Right lung (tissue), 5 donors: ENCODE results near the gene COL4A2. TPM values are rescaled to one million over a fixed set of nuclear protein-coding genes. Genes with fewer than 3 reads are reported as not detected.
"Not testable (repeated sequence)": the region's sequence is repeated elsewhere in the genome, so short reads cannot be mapped to it uniquely, and the experiment has no call there.

Experiments
- DNase-seq, 2 donors: peaks; one replicate each; pipeline ENCODE4 v3.0.0-alpha.2; 2013
- polyA plus RNA-seq, 5 donors: library from polyadenylated mRNA; unstranded; fragments of 120-200 nt; gene quantifications; one replicate each; pipeline versions ENCODE4 v1.2.1 to v1.2.3, GENCODE V29; 2013; ENCODE audit warnings: inconsistent platforms in 1 of 5, low replicate concordance in 1 of 5; ENCODE audit not compliant: insufficient read length in 5 of 5, insufficient read depth in 1 of 5

COL4A2 gene
- polyA plus RNA-seq, 5 donors = 251 to 483 (median 304) TPM

GRCh38 chr13:110450941-110451730, 144.1 kb downstream of the COL4A2 start:
- no peak for DNase-seq

GRCh38 chr13:110453091-110453490, 146.0 kb downstream of the COL4A2 start:
- not testable (repeated sequence) for DNase-seq

- no peak for DNase-seq
Measured at GRCh38 chr13:110453797-110454196, 146.7 kb downstream of the COL4A2 start.

- DNase-seq = no peak
Measured at GRCh38 chr13:110454227-110454859, 147.3 kb downstream of the COL4A2 start.

GRCh38 chr13:110454956-110455355, 147.9 kb downstream of the COL4A2 start:
- DNase-seq = no peak

- DNase-seq = no peak
Measured at GRCh38 chr13:110455444-110455843, 148.4 kb downstream of the COL4A2 start.

GRCh38 chr13:110455941-110456340, 148.9 kb downstream of the COL4A2 start:
- peak; percentile 40 to 42 for DNase-seq

- no peak for DNase-seq
Measured at GRCh38 chr13:110456550-110456949, 149.5 kb downstream of the COL4A2 start.

GRCh38 chr13:110457361-110457760, 150.3 kb downstream of the COL4A2 start:
- no peak for DNase-seq

GRCh38 chr13:110458017-110458416, 150.9 kb downstream of the COL4A2 start:
- no peak for DNase-seq

GRCh38 chr13:110458594-110459365, 151.7 kb downstream of the COL4A2 start:
- no peak for DNase-seq

- no peak for DNase-seq
Measured at GRCh38 chr13:110462091-110462490, 155.0 kb downstream of the COL4A2 start.

GRCh38 chr13:110463156-110463555, 156.1 kb downstream of the COL4A2 start:
- no peak for DNase-seq

GRCh38 chr13:110463871-110464510, 156.9 kb downstream of the COL4A2 start:
- no peak for DNase-seq

GRCh38 chr13:110464556-110465333, 157.7 kb downstream of the COL4A2 start:
- DNase-seq = no peak

GRCh38 chr13:110465696-110466095, 158.6 kb downstream of the COL4A2 start:
- DNase-seq = no peak

- no peak for DNase-seq
Measured at GRCh38 chr13:110466266-110466915, 159.3 kb downstream of the COL4A2 start.

- DNase-seq = no peak
Measured at GRCh38 chr13:110467516-110468110, 160.5 kb downstream of the COL4A2 start.

- DNase-seq = no peak
Measured at GRCh38 chr13:110468986-110469495, 162.0 kb downstream of the COL4A2 start.

- DNase-seq = no peak
Measured at GRCh38 chr13:110469597-110469996, 162.5 kb downstream of the COL4A2 start.
